Measurements from ENCODE around the gene GOSR2. TPM values are rescaled to one million over a fixed set of nuclear protein-coding genes. Genes with fewer than 3 reads are reported as not detected.

The GOSR2 gene
- total and polyA plus RNA-seq, 2 of the 4 experiments (the other 2 are of a cell fraction), result 63.4 to 75.6 TPM

GRCh38 chr17:46931596-46931995 is 8.6 kb downstream of the GOSR2 start:
- Histone ChIP-seq H3K36me3 (ENCODE audit: control insufficient read depth, insufficient read depth, low read length) (peaks cover 53% of the 10 kb centered on the region), H3K4me2 (ENCODE audit: low read depth, low read length) (no peak overlapping the region), H3K23ac (ENCODE audit: low read depth, low read length) (no peak overlapping the region), H2BK5ac (ENCODE audit: low read depth, low read length, poor library complexity, severe bottlenecking) (no peak overlapping the region), H3K9ac (ENCODE audit: low read depth, low read length) (no peak overlapping the region), H4K5ac (ENCODE audit: low read depth, low read length) (no peak overlapping the region), H2BK120ac (ENCODE audit: low read depth, low read length) (no peak overlapping the region), H3K27me3 (ENCODE audit: control insufficient read depth, insufficient read depth, low read length) (no peaks in the 10 kb centered on the region), H3K4me3 (ENCODE audit: insufficient read depth, low read depth, low read length) (no peak overlapping the region), H3K14ac (replicated peaks; ENCODE audit: low read depth, low read length) (no peak overlapping the region), H2BK15ac (ENCODE audit: low read depth, low read length) (no peak overlapping the region), H3K4me1 (ENCODE audit: control insufficient read depth, insufficient read depth, low read length) (peaks cover 6% of the 10 kb centered on the region), H2AK5ac (ENCODE audit: low read depth, low read length) (no peak overlapping the region), H4K91ac (ENCODE audit: insufficient read depth, low read depth, low read length) (no peak overlapping the region), H4K8ac (ENCODE audit: low read depth in 2 of 2, low read length in 2 of 2) (no peak overlapping the region), H2AFZ (replicated peaks; ENCODE audit: low read length, poor library complexity) (no peak overlapping the region), H2BK20ac (ENCODE audit: low read depth, low read length) (no peak overlapping the region), H3K27ac (ENCODE audit: insufficient read depth, low read length) (no peak overlapping the region), H3K9me3 (ENCODE audit: control insufficient read depth, insufficient read depth, low read length) (no peaks in the 10 kb centered on the region), H4K20me1 (ENCODE audit: insufficient read depth, low read length) (peaks cover 42% of the 10 kb centered on the region), H3K9me1 (ENCODE audit: insufficient read depth, low read length) (peaks cover 14% of the 10 kb centered on the region), H3K4ac (ENCODE audit: low read depth, low read length) (no peak overlapping the region), H2AK9ac (replicated peaks; ENCODE audit: low read depth, low read length, poor library complexity) (no peak overlapping the region), H3K56ac (ENCODE audit: extremely low read depth, insufficient read depth, low read length) (no peak overlapping the region), H3K18ac (ENCODE audit: low read depth, low read length) (no peak overlapping the region), H3K79me1 (ENCODE audit: low read depth in 1 of 2, low read length in 2 of 2) (peaks cover 32 to 74% of the 10 kb centered on the region in 2 experiments)
- POLR2A ChIA-PET (ENCODE audit: unreplicated experiment), result no interaction called here
- TF ChIP-seq CTCF (conservative IDR thresholded peaks at IDR 0.05; ENCODE audit: low read depth, low read length), result no peak
- TF ChIP-seq SMC3 (IDR thresholded peaks at IDR 0.05; ENCODE audit: low read depth, low read length), result no peak
- no peak for TF ChIP-seq BHLHE40 (IDR thresholded peaks at IDR 0.05; ENCODE audit: low read depth, low read length)
- TF ChIP-seq CHD1 (IDR thresholded peaks at IDR 0.05; ENCODE audit: low read depth, low read length), result no peak
- BruUV-seq (replicated peaks), result no TSS peak
- dilution Hi-C loops (cut with HindIII; ENCODE audit: low sequenced_read_pairs, unreplicated experiment) (no loop called here), intact Hi-C loops (cut with micrococcal nuclease) (loop anchor here (10.0 kb wide), 1 partner anchor 213 kb away; no protein-coding TSS in a partner anchor), in situ Hi-C loops (cut with MboI; ENCODE audit: low sequenced_read_pairs) (no loop called here)
- ATAC-seq (ENCODE audit: low read depth) (no peak), DNase-seq (no peak)
- no CpG with 5 or more reads among the region's 4 CpGs for WGBS, 2 experiments (ENCODE audit: extremely low coverage in 2 of 2, insufficient read length in 1 of 2)
- CTCF ChIA-PET, result no interaction called here
